SK-N-SH treated with all-trans-retinoic acid at 6 μM for 48 hours (cell line): ENCODE data around the gene CFAP251.

Source experiments
- ATAC-seq: fragments of 200-7000 bp; cut with Tn5 transposase; 3 replicates; pipeline ENCODE4 v1.9.1; 2020; ENCODE audit warnings: mild to moderate bottlenecking, moderate library complexity
- ARNTL ChIP-seq: fragments of 450-650 bp; formaldehyde crosslinking; IDR thresholded peaks from 2 replicates; pipeline ENCODE4 v1.5.0; 2020; ENCODE audit warnings: low read depth, mild to moderate bottlenecking, moderate library complexity, borderline replicate concordance
- CREB5 ChIP-seq: fragments of 250-450 bp; sonication (Bioruptor Pico); IDR thresholded peaks from 2 replicates; pipeline ENCODE4 v1.5.1; 2020; ENCODE audit warnings: low read depth, mild to moderate bottlenecking, moderate library complexity
- CSDC2 ChIP-seq: fragments of 250-450 bp; sonication (Bioruptor Pico); IDR thresholded peaks from 2 replicates; pipeline ENCODE4 v1.5.0; 2020; ENCODE audit warnings: mild to moderate bottlenecking, moderate library complexity
- ESRRG ChIP-seq: fragments of 250-450 bp; sonication (Bioruptor Pico); IDR thresholded peaks from 2 replicates; pipeline ENCODE4 v1.6.1; 2021; ENCODE audit warnings: mild to moderate bottlenecking
- GLIS3 ChIP-seq: fragments of 250-450 bp; sonication (Bioruptor Pico); IDR thresholded peaks from 2 replicates; pipeline ENCODE4 v1.5.0; 2020; ENCODE audit warnings: mild to moderate bottlenecking, moderate library complexity
- OSR1 ChIP-seq: fragments of 250-450 bp; sonication (Bioruptor Pico); IDR thresholded peaks from 2 replicates; pipeline ENCODE4 v1.8.0; 2022; ENCODE audit warnings: moderate library complexity, mild to moderate bottlenecking, inconsistent platforms
- PATZ1 ChIP-seq: fragments of 250-450 bp; sonication (Bioruptor Pico); IDR thresholded peaks from 2 replicates; pipeline ENCODE4 v1.8.0; 2020; ENCODE audit warnings: mild to moderate bottlenecking, moderate library complexity, borderline replicate concordance
- POU6F1 ChIP-seq: fragments of 250-450 bp; sonication (Bioruptor Pico); IDR thresholded peaks from 2 replicates; pipeline ENCODE4 v1.8.0; 2021; ENCODE audit warnings: low read depth, mild to moderate bottlenecking, moderate library complexity, borderline replicate concordance
- PPARA ChIP-seq: fragments of 250-450 bp; sonication (Bioruptor Pico); IDR thresholded peaks from 2 replicates; pipeline ENCODE4 v1.5.0; 2020; ENCODE audit warnings: mild to moderate bottlenecking, borderline replicate concordance
- RARB ChIP-seq: fragments of 250-450 bp; sonication (Bioruptor Pico); IDR thresholded peaks from 2 replicates; pipeline ENCODE4 v1.8.0; 2021; ENCODE audit warnings: mild to moderate bottlenecking, moderate library complexity
- TOX ChIP-seq: fragments of 250-450 bp; sonication (Bioruptor Pico); IDR thresholded peaks from 2 replicates; pipeline ENCODE4 v1.8.0; 2021; ENCODE audit warnings: mild to moderate bottlenecking, moderate library complexity, borderline replicate concordance
- TSHZ2 ChIP-seq: fragments of 250-450 bp; sonication (Bioruptor Pico); IDR thresholded peaks from 2 replicates; pipeline ENCODE4 v1.5.0; 2020; ENCODE audit warnings: mild to moderate bottlenecking, moderate library complexity
- ZC3H10 ChIP-seq: fragments of 250-450 bp; sonication (Bioruptor Pico); IDR thresholded peaks from 2 replicates; pipeline ENCODE4 v1.5.1; 2021; ENCODE audit warnings: mild to moderate bottlenecking, moderate library complexity
- ZFP3 ChIP-seq: fragments of 250-450 bp; sonication (Bioruptor Pico); IDR thresholded peaks from 2 replicates; pipeline ENCODE4 v1.5.0; 2020; ENCODE audit warnings: mild to moderate bottlenecking, moderate library complexity
- ZNF565 ChIP-seq: fragments of 450-650 bp; formaldehyde crosslinking; conservative IDR thresholded peaks from 2 replicates; pipeline ENCODE4 v1.5.0; 2020; ENCODE audit warnings: low read depth, mild to moderate bottlenecking, moderate library complexity
- ZNF70 ChIP-seq: fragments of 450-650 bp; formaldehyde crosslinking; IDR thresholded peaks from 2 replicates; pipeline ENCODE4 v1.5.0; 2020; ENCODE audit warnings: mild to moderate bottlenecking, moderate library complexity
- ZNF8 ChIP-seq: fragments of 450-650 bp; formaldehyde crosslinking; IDR thresholded peaks from 2 replicates; pipeline ENCODE4 v1.5.0; 2020; ENCODE audit warnings: mild to moderate bottlenecking, moderate library complexity

Gene CFAP251

GRCh38 chr12:121943926-121944325, 25.5 kb downstream of the CFAP251 start (continued):
- TF ChIP-seq PATZ1 (CRISPR knock-in tag) (no peak), ZNF565 (CRISPR knock-in tag) (no peak), ARNTL (no peak), TOX (CRISPR knock-in tag) (no peak), ZFP3 (CRISPR knock-in tag) (no peak), ZC3H10 (CRISPR knock-in tag) (no peak), ZNF70 (CRISPR knock-in tag) (no peak)

- no peak for ATAC-seq
- TF ChIP-seq ZNF565 (CRISPR knock-in tag): no peak
- TF ChIP-seq TSHZ2 (CRISPR knock-in tag): no peak
- no peak for TF ChIP-seq ZNF8
- no peak for TF ChIP-seq CREB5 (CRISPR knock-in tag)
- TF ChIP-seq CSDC2 (CRISPR knock-in tag): no peak
- no peak for TF ChIP-seq ARNTL
- TF ChIP-seq GLIS3: no peak
- no peak for TF ChIP-seq OSR1 (CRISPR knock-in tag)
- no peak for TF ChIP-seq RARB (CRISPR knock-in tag)
Measured at GRCh38 chr12:121946313-121947025, 28.1 kb downstream of the CFAP251 start.

GRCh38 chr12:121947981-121948380, 29.6 kb downstream of the CFAP251 start:
- ATAC-seq: no peak; the same call in 2 of the 3 replicates
- TF ChIP-seq POU6F1 (no peak), ZNF565 (CRISPR knock-in tag) (no peak), ESRRG (CRISPR knock-in tag) (no peak), TSHZ2 (CRISPR knock-in tag) (no peak), PPARA (CRISPR knock-in tag) (no peak), ZFP3 (CRISPR knock-in tag) (no peak), OSR1 (CRISPR knock-in tag) (no peak), ARNTL (no peak), ZC3H10 (CRISPR knock-in tag) (no peak)
